IPS-11a (cell line): ENCODE measurements around the gene LRRC10B.

Experiments
- H3K4me3 ChIP-seq: one replicate; pipeline ENCODE4 v1.5.1; 2013; ENCODE audit warnings: low read depth, low read length, control low read depth

LRRC10B gene

GRCh38 chr11:61507012-61507768, 1.4 kb upstream of the LRRC10B start:
- no peak overlapping the region for H3K4me3 ChIP-seq

- H3K4me3 ChIP-seq, result no peak overlapping the region
Observed at GRCh38 chr11:61509043-61510029, 787 bp downstream of the LRRC10B start.

- no peak overlapping the region for H3K4me3 ChIP-seq
Observed at GRCh38 chr11:61510166-61510919, 1.8 kb downstream of the LRRC10B start.

- no peak overlapping the region for H3K4me3 ChIP-seq
Observed at GRCh38 chr11:61510974-61511373, 2.4 kb downstream of the LRRC10B start.

GRCh38 chr11:61511383-61511782, 2.8 kb downstream of the LRRC10B start:
- no peak overlapping the region for H3K4me3 ChIP-seq

- no peak overlapping the region for H3K4me3 ChIP-seq
Observed at GRCh38 chr11:61512435-61512834, 3.9 kb downstream of the LRRC10B start.

GRCh38 chr11:61513143-61513765, 4.7 kb downstream of the LRRC10B start:
- no peak overlapping the region for H3K4me3 ChIP-seq

GRCh38 chr11:61514050-61514917, 5.7 kb downstream of the LRRC10B start:
- no peak overlapping the region for H3K4me3 ChIP-seq

GRCh38 chr11:61515686-61516085, 7.1 kb downstream of the LRRC10B start:
- H3K4me3 ChIP-seq, result no peak overlapping the region

GRCh38 chr11:61516191-61516590, 7.6 kb downstream of the LRRC10B start:
- H3K4me3 ChIP-seq, result no peak overlapping the region

GRCh38 chr11:61516675-61517572, 8.4 kb downstream of the LRRC10B start:
- no peak overlapping the region for H3K4me3 ChIP-seq

GRCh38 chr11:61518032-61518795, 9.7 kb downstream of the LRRC10B start:
- no peak overlapping the region for H3K4me3 ChIP-seq

GRCh38 chr11:61522881-61523280, 14.3 kb downstream of the LRRC10B start:
- no peak overlapping the region for H3K4me3 ChIP-seq

- H3K4me3 ChIP-seq, result no peak overlapping the region
Observed at GRCh38 chr11:61524446-61524845, 15.9 kb downstream of the LRRC10B start.

- no peak overlapping the region for H3K4me3 ChIP-seq
Observed at GRCh38 chr11:61524963-61525587, 16.5 kb downstream of the LRRC10B start.

- H3K4me3 ChIP-seq, result no peak overlapping the region
Observed at GRCh38 chr11:61526229-61526628, 17.7 kb downstream of the LRRC10B start.

- no peak overlapping the region for H3K4me3 ChIP-seq
Observed at GRCh38 chr11:61526956-61527731, 18.6 kb downstream of the LRRC10B start.
